BLaER1 treated with 17β-estradiol and CSF1 and Interleukin-3, amounts not matched to agents 10 nM and 100 nM (cell line): Measurements from ENCODE around the gene MKI67.
A peak's percentile ranks its signal among the peaks of the same experiment; 100 is the strongest.

Source experiments
- H3K27ac ChIP-seq, 11 experiments: shearing (Covaris generic); formaldehyde crosslinking; 2 replicates each; pipeline ENCODE4 v1.8.1; 2022
- H3K27me3 ChIP-seq, 11 experiments: shearing (Covaris generic); formaldehyde crosslinking; 2 replicates each; pipeline ENCODE4 v1.8.1; 2022
- H3K36me3 ChIP-seq, 11 experiments: shearing (Covaris generic); formaldehyde crosslinking; 2 replicates each; pipeline ENCODE4 v1.8.1; 2022
- H3K4me1 ChIP-seq, 10 experiments: shearing (Covaris generic); formaldehyde crosslinking; 2 replicates each; pipeline ENCODE4 v1.8.1; 2022
- H3K4me2 ChIP-seq, 11 experiments: shearing (Covaris generic); formaldehyde crosslinking; 2 replicates each; pipeline ENCODE4 v1.8.1; 2022
- H3K4me3 ChIP-seq, 10 experiments: shearing (Covaris generic); formaldehyde crosslinking; 2 replicates each; pipeline ENCODE4 v1.8.1; 2022
- H3K9ac ChIP-seq, 11 experiments: shearing (Covaris generic); formaldehyde crosslinking; 2 replicates each; pipeline ENCODE4 v1.8.1; 2022
- H3K9me3 ChIP-seq, 11 experiments: shearing (Covaris generic); formaldehyde crosslinking; replicated peaks in 1 of 11; 2 replicates each; pipeline ENCODE4 v1.8.1; 2022
- H4K20me1 ChIP-seq, 11 experiments: shearing (Covaris generic); formaldehyde crosslinking; 2 replicates each; pipeline ENCODE4 v1.8.1; 2022
- Cebpa-rat ChIP-seq, 11 experiments: shearing (Covaris generic); IDR thresholded peaks; 2 replicates each; pipeline ENCODE4 v1.8.1; 2022

MKI67 gene

DNA sequence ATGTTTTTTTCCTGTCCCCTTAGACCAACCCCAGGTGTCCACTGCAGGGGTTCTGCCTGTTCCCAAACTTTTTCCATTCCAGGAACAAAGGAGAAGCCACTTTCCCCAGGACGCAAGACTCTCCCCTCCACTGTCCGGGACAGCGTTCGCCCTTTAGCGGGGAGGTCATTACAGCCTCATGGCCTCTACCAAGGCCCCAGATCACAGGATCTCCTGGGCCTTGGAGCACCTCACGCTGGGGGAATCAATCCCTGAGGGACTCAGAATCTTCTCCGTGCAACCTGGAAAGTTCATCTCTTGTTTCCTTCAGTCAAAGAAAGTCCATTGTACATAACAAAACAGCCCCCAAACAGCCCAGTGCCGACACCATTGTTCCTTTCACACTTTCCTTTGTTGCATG, 41.2 kb downstream of the MKI67 start:
- H3K9ac ChIP-seq = 0 out of 22 replicates have a peak overlapping the region, but pooled peaks of 1 of the 11 experiments have one; percentile 0
- TF ChIP-seq Cebpa-rat (IDR thresholded peaks at IDR 0.05) = no peak

DNA sequence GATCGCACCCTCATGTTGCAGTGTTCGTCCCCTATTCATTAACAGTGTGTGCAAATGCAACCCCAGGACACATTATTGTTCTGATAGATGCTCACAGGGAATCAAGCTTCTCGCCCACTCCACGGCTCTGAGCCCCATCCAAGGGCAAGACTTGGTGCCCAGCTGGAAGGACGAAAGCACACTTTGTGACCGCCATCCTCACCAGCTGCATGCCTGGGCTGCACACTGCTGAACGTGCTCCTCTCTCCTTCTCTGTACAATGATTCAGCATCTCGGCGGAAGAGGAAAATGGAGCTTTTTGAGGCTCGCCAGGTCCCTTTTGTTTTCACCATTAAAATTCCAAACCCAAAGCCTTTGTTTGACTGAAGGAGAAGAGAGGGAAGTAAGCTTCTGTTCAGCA, 41.9 kb downstream of the MKI67 start:
- TF ChIP-seq Cebpa-rat (IDR thresholded peaks at IDR 0.05) = no peak
- Histone ChIP-seq H3K9me3 (no peaks in the 10 kb centered on the region), H3K27me3 (no peaks in the 10 kb centered on the region), H3K4me3 (no peak overlapping the region), H3K9ac (no peak overlapping the region), H3K4me2 (no peak overlapping the region), H3K27ac (0 out of 22 replicates have a peak overlapping the region, but pooled peaks of 1 of the 11 experiments have one; percentile 23), H4K20me1 (peaks cover 14 to 87% (median 61%) of the 10 kb centered on the region in 11 experiments; a peak in 20 of 22 replicates), H3K36me3 (peaks cover 50 to 61% (median 55%) of the 10 kb centered on the region in 11 experiments), H3K4me1 (peaks cover 10 to 37% (median 16%) of the 10 kb centered on the region in 10 experiments; a peak in 17 of 20 replicates)

More for the DNA sequence above, 41.2 kb downstream of the MKI67 start:
- Histone ChIP-seq H3K4me2 (peak overlapping the region in 2 of 11 experiments; percentile 1; a peak in 1 of 22 replicates), H3K4me1 (peaks cover 10 to 37% (median 16%) of the 10 kb centered on the region in 10 experiments; a peak in 17 of 20 replicates), H4K20me1 (peaks cover 13 to 85% (median 54%) of the 10 kb centered on the region in 11 experiments; a peak in 20 of 22 replicates), H3K27me3 (no peaks in the 10 kb centered on the region), H3K4me3 (no peak overlapping the region), H3K36me3 (peaks cover 44 to 54% (median 49%) of the 10 kb centered on the region in 11 experiments), H3K27ac (no peak overlapping the region), H3K9me3 (no peaks in the 10 kb centered on the region)

DNA sequence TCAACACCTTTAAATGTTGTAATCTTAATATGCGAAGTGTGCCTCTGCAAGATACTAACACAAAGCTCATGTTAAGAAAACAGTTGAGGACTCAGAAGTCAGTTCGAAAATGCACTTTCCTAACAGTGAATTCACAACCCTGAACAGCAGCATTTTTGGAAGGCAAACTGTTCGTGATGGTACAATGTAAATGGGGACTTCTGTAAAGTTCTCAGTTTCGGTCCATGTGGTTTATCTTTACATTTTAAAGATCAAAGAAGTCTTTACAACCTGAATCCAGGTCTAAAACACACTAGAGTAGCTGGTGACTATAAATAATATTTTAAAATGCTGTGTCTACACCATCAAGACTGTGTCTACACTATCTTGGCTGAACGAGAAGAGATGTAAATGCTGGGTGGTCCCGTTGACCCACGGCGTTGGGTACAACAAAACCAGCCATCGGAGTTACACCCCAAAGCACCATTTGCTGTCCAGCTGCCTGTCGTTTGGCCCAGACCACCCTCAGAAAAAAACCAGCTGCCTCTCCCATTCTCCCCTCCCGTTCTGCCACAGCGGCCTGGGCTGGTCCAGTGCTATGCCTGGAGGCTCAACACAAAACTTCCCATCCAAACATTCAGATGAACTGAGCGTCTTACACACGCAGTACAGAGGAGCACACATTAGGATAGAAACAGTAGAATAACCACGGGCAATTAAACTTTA, 42.9 kb downstream of the MKI67 start:
- Histone ChIP-seq H3K36me3 (peaks cover 61 to 71% (median 66%) of the 10 kb centered on the region in 11 experiments), H4K20me1 (peaks cover 19 to 93% (median 71%) of the 10 kb centered on the region in 11 experiments; a peak in 20 of 22 replicates), H3K4me2 (no peak overlapping the region), H3K9me3 (no peaks in the 10 kb centered on the region), H3K4me3 (no peak overlapping the region), H3K27me3 (no peaks in the 10 kb centered on the region), H3K4me1 (peaks cover 10 to 37% (median 16%) of the 10 kb centered on the region in 10 experiments; a peak in 17 of 20 replicates), H3K9ac (no peak overlapping the region), H3K27ac (no peak overlapping the region)
- no peak for TF ChIP-seq Cebpa-rat (IDR thresholded peaks at IDR 0.05)

DNA sequence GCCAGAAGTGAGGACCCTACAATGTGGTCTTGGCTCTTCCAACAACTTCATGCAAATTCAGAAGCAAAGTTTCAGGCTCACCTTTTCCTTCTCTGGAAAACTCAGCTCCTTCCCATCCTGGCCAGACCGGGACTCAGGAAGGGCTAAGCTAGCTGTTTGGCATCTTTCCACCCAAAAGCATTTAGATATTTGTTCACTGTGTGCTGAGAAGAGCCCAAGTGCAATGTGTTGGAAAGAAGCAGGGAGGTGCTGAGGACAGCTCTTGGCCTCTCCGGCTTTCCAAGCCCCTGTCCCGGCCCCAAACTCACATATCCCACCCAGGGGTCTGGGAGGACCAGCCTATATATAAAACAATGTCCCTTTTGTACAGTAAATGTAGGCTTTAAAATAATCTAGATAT, 44.5 kb downstream of the MKI67 start:
- Histone ChIP-seq H3K27ac (no peak overlapping the region; a peak in 1 of 22 replicates), H3K27me3 (no peaks in the 10 kb centered on the region), H3K4me2 (no peak overlapping the region), H3K4me1 (peaks cover 10 to 31% (median 12%) of the 10 kb centered on the region in 10 experiments; a peak in 17 of 20 replicates), H3K9me3 (no peaks in the 10 kb centered on the region), H3K36me3 (peaks cover 77 to 87% (median 82%) of the 10 kb centered on the region in 11 experiments), H4K20me1 (peaks cover 36 to 98% (median 86%) of the 10 kb centered on the region in 11 experiments; a peak in 21 of 22 replicates), H3K9ac (0 out of 22 replicates have a peak overlapping the region, but pooled peaks of 1 of the 11 experiments have one; percentile 21), H3K4me3 (no peak overlapping the region)
- no peak for TF ChIP-seq Cebpa-rat (IDR thresholded peaks at IDR 0.05)

GRCh38 chr10:128081222-128081621, 45.0 kb downstream of the MKI67 start:
- Histone ChIP-seq H3K4me3 (no peak overlapping the region), H3K27ac (no peak overlapping the region; a peak in 1 of 22 replicates), H3K4me1 (peaks cover 5 to 26% (median 7%) of the 10 kb centered on the region in 10 experiments; a peak in 16 of 20 replicates), H4K20me1 (peaks cover 39 to 100% (median 91%) of the 10 kb centered on the region in 11 experiments; a peak in 21 of 22 replicates), H3K27me3 (no peaks in the 10 kb centered on the region), H3K36me3 (peaks cover 82 to 92% (median 87%) of the 10 kb centered on the region in 11 experiments), H3K9ac (no peak overlapping the region), H3K9me3 (no peaks in the 10 kb centered on the region), H3K4me2 (no peak overlapping the region)
- no peak for TF ChIP-seq Cebpa-rat (IDR thresholded peaks at IDR 0.05)

- peaks cover 88 to 98% (median 93%) of the 10 kb centered on the region in 11 experiments for H3K36me3 ChIP-seq
- no peak overlapping the region for H3K27ac ChIP-seq
- H3K4me1 ChIP-seq = peaks cover 0 to 20% (median under 1%) of the 10 kb centered on the region in 10 experiments; a peak in 9 of 20 replicates
- no peak overlapping the region for H3K4me2 ChIP-seq
- H4K20me1 ChIP-seq = peaks cover 39 to 100% (median 91%) of the 10 kb centered on the region in 11 experiments; a peak in 21 of 22 replicates
- no peak overlapping the region; a peak in 1 of 22 replicates for H3K9ac ChIP-seq
- TF ChIP-seq Cebpa-rat (IDR thresholded peaks at IDR 0.05) = no peak
- H3K9me3 ChIP-seq = no peaks in the 10 kb centered on the region
- no peak overlapping the region for H3K4me3 ChIP-seq
- H3K27me3 ChIP-seq = no peaks in the 10 kb centered on the region
Measured at GRCh38 chr10:128080641-128081040, 45.6 kb downstream of the MKI67 start.

GRCh38 chr10:128080231-128080630, 46.0 kb downstream of the MKI67 start:
- H3K4me1 ChIP-seq = peaks cover 0 to 19% (median 0%) of the 10 kb centered on the region in 10 experiments; a peak in 5 of 20 replicates
- H4K20me1 ChIP-seq = peaks cover 39 to 100% (median 92%) of the 10 kb centered on the region in 11 experiments; a peak in 21 of 22 replicates
- H3K4me3 ChIP-seq = no peak overlapping the region
- H3K27me3 ChIP-seq = no peaks in the 10 kb centered on the region
- no peak for TF ChIP-seq Cebpa-rat (IDR thresholded peaks at IDR 0.05)
- no peak overlapping the region for H3K9ac ChIP-seq
- H3K9me3 ChIP-seq = no peaks in the 10 kb centered on the region
- H3K27ac ChIP-seq = no peak overlapping the region
- peaks cover 92 to 100% (median 97%) of the 10 kb centered on the region in 11 experiments for H3K36me3 ChIP-seq
- no peak overlapping the region for H3K4me2 ChIP-seq

- H3K4me2 ChIP-seq = no peak overlapping the region
- H3K36me3 ChIP-seq = peaks cover 94 to 100% (median 99%) of the 10 kb centered on the region in 11 experiments
- no peak for TF ChIP-seq Cebpa-rat (IDR thresholded peaks at IDR 0.05)
- no peak overlapping the region for H3K4me3 ChIP-seq
- H3K9ac ChIP-seq = 0 out of 22 replicates have a peak overlapping the region, but pooled peaks of 1 of the 11 experiments have one; percentile 4
- H3K4me1 ChIP-seq = peaks cover 1 to 12% (median 8%) of the 10 kb centered on the region in 10 experiments; a peak in 19 of 20 replicates
- H3K9me3 ChIP-seq = no peaks in the 10 kb centered on the region
- no peak overlapping the region for H3K27ac ChIP-seq
- peaks cover 45 to 100% (median 95%) of the 10 kb centered on the region in 11 experiments; a peak in 21 of 22 replicates for H4K20me1 ChIP-seq
- no peaks in the 10 kb centered on the region for H3K27me3 ChIP-seq
Measured at GRCh38 chr10:128078136-128078969, 47.9 kb downstream of the MKI67 start.
